Lung microvascular endothelial cell (primary cell): ENCODE results near the gene GRID2. TPM values are rescaled to one million over a fixed set of nuclear protein-coding genes. Genes with fewer than 3 reads are reported as not detected.
"Not testable (repeated sequence)": the region's sequence is repeated elsewhere in the genome, so short reads cannot be mapped to it uniquely, and the experiment has no call there.

Source experiments
- DNase-seq, 2 donors: peaks; one replicate each; pipeline versions ENCODE4 v3.0.0 to v3.0.0-alpha.2; 2010; ENCODE audit warnings: low read depth in 2 of 2
- total RNA-seq: library from RNA; depleted of rRNA; stranded (reverse); fragments of >200 nt; gene quantifications from 2 replicates; pipeline ENCODE4 v1.2.1, GENCODE V29; 2014

The GRID2 gene
- total RNA-seq: not detected in 2 replicates

GRCh38 chr4:92303621-92304027 is at the start of gene GRID2:
Gene GRID2, plus strand, starts transcription at chr4:92303966.
- no peak for DNase-seq

- no peak for DNase-seq
These were observed 49.6 kb upstream of the GRID2 start for GRCh38 chr4:92253986-92254671.

GRCh38 chr4:92254767-92255442 is 48.9 kb upstream of the GRID2 start:
- DNase-seq: no peak

- no peak for DNase-seq
These were observed 47.9 kb upstream of the GRID2 start for GRCh38 chr4:92255920-92256244.

- no peak for DNase-seq
These were observed 45.6 kb upstream of the GRID2 start for GRCh38 chr4:92257931-92258857.

GRCh38 chr4:92261256-92261655 is 42.5 kb upstream of the GRID2 start:
- no peak for DNase-seq

- DNase-seq: no peak
These were observed 41.4 kb upstream of the GRID2 start for GRCh38 chr4:92262371-92262770.

- DNase-seq: no peak
These were observed 40.8 kb upstream of the GRID2 start for GRCh38 chr4:92263010-92263409.

GRCh38 chr4:92263575-92263974 is 40.2 kb upstream of the GRID2 start:
- DNase-seq: no peak

GRCh38 chr4:92264163-92264562 is 39.6 kb upstream of the GRID2 start:
- DNase-seq: no peak

GRCh38 chr4:92265021-92265420 is 38.7 kb upstream of the GRID2 start:
- no peak for DNase-seq

- DNase-seq: no peak
These were observed 38.0 kb upstream of the GRID2 start for GRCh38 chr4:92265798-92266197.

- no peak for DNase-seq
These were observed 37.2 kb upstream of the GRID2 start for GRCh38 chr4:92266521-92266920.

GRCh38 chr4:92268642-92269041 is 35.1 kb upstream of the GRID2 start:
- DNase-seq: no peak

- DNase-seq: no peak
These were observed 32.9 kb upstream of the GRID2 start for GRCh38 chr4:92270908-92271307.

- DNase-seq: not testable (repeated sequence)
These were observed 32.2 kb upstream of the GRID2 start for GRCh38 chr4:92271551-92271950.

- not testable (repeated sequence) for DNase-seq
These were observed 26.5 kb upstream of the GRID2 start for GRCh38 chr4:92277057-92277881.

- DNase-seq: no peak
These were observed 24.5 kb upstream of the GRID2 start for GRCh38 chr4:92279296-92279695.

GRCh38 chr4:92299152-92299551 is 4.6 kb upstream of the GRID2 start:
- no peak for DNase-seq

- no peak for DNase-seq
These were observed 355 bp downstream of the GRID2 start for GRCh38 chr4:92304121-92304520.

- no peak for DNase-seq
These were observed 840 bp downstream of the GRID2 start for GRCh38 chr4:92304606-92305005.
